H9 (cell line): ENCODE results near the gene PNPO. TPM values are rescaled to one million over a fixed set of nuclear protein-coding genes. Genes with fewer than 3 reads are reported as not detected.

Experiments
- DNase-seq: peaks from one replicate; pipeline ENCODE4 v3.0.0-alpha.2; 2017
- H2AFZ ChIP-seq: one replicate; pipeline ENCODE4 v1.6.1; 2013; ENCODE audit warnings: mild to moderate bottlenecking, low read length, control low read depth, moderate library complexity
- H2AK5ac ChIP-seq: 2 replicates; pipeline ENCODE4 v1.6.1; 2013; ENCODE audit warnings: low read length, control low read depth, mixed read lengths; ENCODE audit not compliant: insufficient read length
- H2BK120ac ChIP-seq: one replicate; pipeline ENCODE4 v1.6.1; 2013; ENCODE audit warnings: low read depth, mild to moderate bottlenecking, low read length, control low read depth, inconsistent platforms; ENCODE audit not compliant: poor library complexity, severe bottlenecking
- H2BK12ac ChIP-seq: 2 replicates; pipeline ENCODE4 v1.6.1; 2013; ENCODE audit warnings: low read length, control low read depth, mixed read lengths, low read depth; ENCODE audit not compliant: insufficient read length
- H2BK15ac ChIP-seq: 2 replicates; pipeline ENCODE4 v1.6.1; 2013; ENCODE audit warnings: low read depth, low read length, control low read depth
- H2BK20ac ChIP-seq: one replicate; pipeline ENCODE4 v1.6.1; 2013; ENCODE audit warnings: low read depth, mild to moderate bottlenecking, low read length, control low read depth, inconsistent platforms; ENCODE audit not compliant: poor library complexity, severe bottlenecking
- H2BK5ac ChIP-seq: 2 replicates; pipeline ENCODE4 v1.6.1; 2013; ENCODE audit warnings: low read length, control low read depth, mixed read lengths; ENCODE audit not compliant: insufficient read length
- H3K14ac ChIP-seq: 2 replicates; pipeline ENCODE4 v1.6.1; 2013; ENCODE audit warnings: low read length, control low read depth; ENCODE audit not compliant: insufficient read depth
- H3K18ac ChIP-seq: 2 replicates; pipeline ENCODE4 v1.6.1; 2013; ENCODE audit warnings: low read depth, mild to moderate bottlenecking, mixed read lengths, low read length, control low read depth; ENCODE audit not compliant: insufficient read length
- H3K23ac ChIP-seq: 2 replicates; pipeline ENCODE4 v1.6.1; 2013; ENCODE audit warnings: low read length, control low read depth, mixed read lengths, low read depth; ENCODE audit not compliant: insufficient read length
- H3K23me2 ChIP-seq: 2 replicates; pipeline ENCODE4 v1.6.1; 2013; ENCODE audit warnings: low read depth, mild to moderate bottlenecking, mixed read lengths, low read length, control low read depth; ENCODE audit not compliant: insufficient read length, poor library complexity, severe bottlenecking
- H3K27ac ChIP-seq: 2 replicates; pipeline ENCODE4 v1.5.1; 2013; ENCODE audit warnings: low read length, control low read depth, mixed read lengths, low read depth; ENCODE audit not compliant: insufficient read length
- H3K27me3 ChIP-seq: 2 replicates; pipeline ENCODE4 v1.6.1; 2013; ENCODE audit warnings: low read length, control low read depth, inconsistent platforms; ENCODE audit not compliant: insufficient read depth
- H3K4ac ChIP-seq: 2 replicates; pipeline ENCODE4 v1.6.1; 2013; ENCODE audit warnings: low read depth, mild to moderate bottlenecking, control low read depth, inconsistent platforms, low read length, moderate library complexity
- H3K4me1 ChIP-seq: 2 replicates; pipeline ENCODE4 v1.6.1; 2013; ENCODE audit warnings: low read length, control low read depth, inconsistent platforms; ENCODE audit not compliant: insufficient read depth
- H3K4me2 ChIP-seq: 2 replicates; pipeline ENCODE4 v1.6.1; 2013; ENCODE audit warnings: low read length, control low read depth, mixed read lengths; ENCODE audit not compliant: insufficient read length, insufficient read depth
- H3K56ac ChIP-seq: 2 replicates; pipeline ENCODE4 v1.6.1; 2013; ENCODE audit warnings: low read depth, mild to moderate bottlenecking, mixed read lengths, low read length, control low read depth; ENCODE audit not compliant: insufficient read length
- H3K79me1 ChIP-seq: 2 replicates; pipeline ENCODE4 v1.6.1; 2013; ENCODE audit warnings: low read depth, mild to moderate bottlenecking, moderate library complexity, low read length, control low read depth, inconsistent platforms; ENCODE audit not compliant: insufficient read depth, poor library complexity, severe bottlenecking
- H3K79me2 ChIP-seq: 2 replicates; pipeline ENCODE4 v1.6.1; 2013; ENCODE audit warnings: low read length, control low read depth, inconsistent platforms; ENCODE audit not compliant: insufficient read depth
- H3K9ac ChIP-seq: 2 replicates; pipeline ENCODE4 v1.6.1; 2013; ENCODE audit warnings: low read length, control low read depth, mixed read lengths; ENCODE audit not compliant: insufficient read length; ENCODE audit errors: extremely low read depth
- H3K9me3 ChIP-seq: one replicate; pipeline ENCODE4 v1.6.1; 2013; ENCODE audit warnings: low read depth, low read length, inconsistent platforms; ENCODE audit not compliant: control insufficient read depth
- H3T11ph ChIP-seq: one replicate; pipeline ENCODE4 v1.6.1; 2013; ENCODE audit warnings: mild to moderate bottlenecking, low read length, control low read depth, inconsistent platforms
- H4K20me1 ChIP-seq: one replicate; pipeline ENCODE4 v1.6.1; 2013; ENCODE audit not compliant: control insufficient read depth, insufficient read length, insufficient read depth
- H4K5ac ChIP-seq: 2 replicates; pipeline ENCODE4 v1.6.1; 2013; ENCODE audit warnings: low read depth, mild to moderate bottlenecking, mixed read lengths, low read length, control low read depth; ENCODE audit not compliant: insufficient read length
- H4K8ac ChIP-seq: replicated peaks from 2 replicates; pipeline ENCODE4 v1.6.1; 2013; ENCODE audit warnings: low read length, control low read depth, mixed read lengths, low read depth; ENCODE audit not compliant: insufficient read length
- H4K91ac ChIP-seq: 2 replicates; pipeline ENCODE4 v1.6.1; 2013; ENCODE audit warnings: low read depth, mild to moderate bottlenecking, moderate library complexity, mixed read lengths, low read length, control low read depth; ENCODE audit not compliant: insufficient read length
- H3K27ac Mint-ChIP-seq, 3 experiments: 2 replicates in 2 of 3; 3 replicates in 1 of 3; pipeline ENCODE4 v1.8.0; 2020 to 2021; ENCODE audit warnings: mixed read lengths in 3 of 3, mild to moderate bottlenecking in 1 of 3, moderate library complexity in 1 of 3
- H3K27me3 Mint-ChIP-seq: 2 replicates; pipeline ENCODE4 v1.8.0; 2021; ENCODE audit warnings: low read depth, mild to moderate bottlenecking, moderate library complexity, mixed read lengths
- H3K36me3 Mint-ChIP-seq, 3 experiments: 2 replicates in 2 of 3; 3 replicates in 1 of 3; pipeline ENCODE4 v1.8.0; 2020 to 2021; ENCODE audit warnings: low read depth in 3 of 3, mixed read lengths in 3 of 3; ENCODE audit not compliant: insufficient read depth in 1 of 3
- H3K4me1 Mint-ChIP-seq, 2 experiments: 2 replicates each; pipeline ENCODE4 v1.8.0; 2020; ENCODE audit warnings: mixed read lengths in 2 of 2
- H3K4me3 Mint-ChIP-seq, 2 experiments: 2 replicates in 1 of 2; 3 replicates in 1 of 2; pipeline ENCODE4 v1.8.0; 2020 to 2021; ENCODE audit warnings: mild to moderate bottlenecking in 2 of 2, mixed read lengths in 2 of 2, moderate library complexity in 1 of 2
- H3K9me3 Mint-ChIP-seq, 2 experiments: 2 replicates in 1 of 2; 3 replicates in 1 of 2; pipeline ENCODE4 v1.8.0; 2020; ENCODE audit warnings: mild to moderate bottlenecking in 2 of 2, mixed read lengths in 2 of 2, moderate library complexity in 1 of 2
- WGBS: extraction: QIAGEN DNeasy Blood & Tissue Kit; methylation state at CpG from one replicate; pipeline ENCODE4 v1.1.7; 2013; ENCODE audit warnings: missing lambda C conversion rate, low lambda C conversion rate, mixed read lengths; ENCODE audit not compliant: insufficient read length; ENCODE audit errors: extremely low coverage; 5-methylcytosine and 5-hydroxymethylcytosine counted together
- total RNA-seq: library from RNA; stranded (reverse); gene quantifications from 2 replicates; pipeline ENCODE4 v1.2.1, GENCODE V29; 2021
- TF ChIP-seq, protein P1 (sequence below): fragments of 200-600 bp; sonication (generic); conservative IDR thresholded peaks from 3 replicates; pipeline ENCODE4 v1.8.0; 2021; ENCODE audit warnings: antibody characterized with exemption, mild to moderate bottlenecking

PNPO gene
- total RNA-seq, 1 experiment from 2014 or later: 6.7 TPM

DNA sequence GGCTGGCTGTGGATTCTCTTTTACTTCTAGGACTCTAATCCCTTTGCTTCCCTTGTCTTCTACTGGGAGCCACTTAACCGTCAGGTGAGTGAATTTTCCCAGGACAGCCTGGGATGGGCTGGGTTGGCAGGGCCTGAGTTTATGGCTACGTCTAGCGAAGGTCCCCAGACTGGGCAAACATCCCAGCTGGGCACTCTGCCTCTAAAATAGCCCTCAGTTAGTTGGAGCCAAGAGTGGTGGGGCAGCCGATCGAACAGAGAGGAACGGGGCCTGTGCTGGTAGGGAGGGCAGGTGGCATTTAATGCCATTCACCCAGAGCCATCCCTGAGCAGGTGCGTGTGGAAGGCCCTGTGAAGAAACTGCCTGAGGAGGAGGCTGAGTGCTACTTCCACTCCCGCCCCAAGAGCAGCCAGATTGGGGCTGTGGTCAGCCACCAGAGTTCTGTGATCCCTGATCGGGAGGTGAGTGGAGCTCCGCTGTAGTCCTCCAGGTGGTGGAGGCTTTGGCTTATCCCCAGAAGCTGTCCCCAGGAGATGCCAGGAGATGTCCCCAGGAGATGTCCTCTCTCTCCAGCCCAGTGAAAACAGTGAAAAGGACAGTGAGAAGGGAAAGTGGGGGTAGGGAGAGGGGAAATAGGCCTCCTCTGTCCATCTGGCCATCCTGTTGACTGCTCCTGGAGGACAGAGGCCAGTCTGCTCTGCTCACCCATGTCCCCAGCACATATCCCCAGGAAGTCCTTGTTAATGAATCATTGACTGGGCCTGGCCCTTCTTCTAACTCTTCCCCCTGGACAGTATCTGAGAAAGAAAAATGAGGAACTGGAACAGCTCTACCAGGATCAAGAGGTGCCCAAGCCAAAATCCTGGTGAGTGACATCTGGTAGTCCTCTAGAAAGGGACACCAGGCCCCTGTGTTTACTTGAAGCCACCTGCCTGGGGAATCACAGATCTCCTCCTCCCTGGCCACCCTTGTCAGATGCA is 4.4 kb downstream of the PNPO start:
- no peak overlapping the region for H3K4ac ChIP-seq
- peaks cover 9% of the 10 kb centered on the region for H3K23me2 ChIP-seq
- H3K4me1 ChIP-seq: no peaks in the 10 kb centered on the region
- H3K56ac ChIP-seq: no peak overlapping the region
- Mint-ChIP-seq H3K4me1 (peaks cover 20 to 23% of the 10 kb centered on the region in 2 experiments), H3K9me3 (no peaks in the 10 kb centered on the region; a peak in 3 of 5 replicates), H3K27ac (no peak overlapping the region), H3K4me3 (no peak overlapping the region), H3K27me3 (peaks cover 13% of the 10 kb centered on the region), H3K36me3 (peaks cover 0 to 3% (median 0%) of the 10 kb centered on the region in 3 experiments; a peak in 4 of 7 replicates)
- no peak overlapping the region for H2BK20ac ChIP-seq
- H2BK5ac ChIP-seq: no peak overlapping the region
- no peak overlapping the region for H2BK12ac ChIP-seq
- H3K18ac ChIP-seq: no peak overlapping the region
- H3K27me3 ChIP-seq: peaks cover 1% of the 10 kb centered on the region; the same call in 1 of the 2 replicates
- H3K4me2 ChIP-seq: no peak overlapping the region
- H3K9ac ChIP-seq: no peak overlapping the region
- no peak overlapping the region for H4K8ac ChIP-seq
- H3K79me1 ChIP-seq: no peaks in the 10 kb centered on the region
- TF ChIP-seq, protein P1, sequence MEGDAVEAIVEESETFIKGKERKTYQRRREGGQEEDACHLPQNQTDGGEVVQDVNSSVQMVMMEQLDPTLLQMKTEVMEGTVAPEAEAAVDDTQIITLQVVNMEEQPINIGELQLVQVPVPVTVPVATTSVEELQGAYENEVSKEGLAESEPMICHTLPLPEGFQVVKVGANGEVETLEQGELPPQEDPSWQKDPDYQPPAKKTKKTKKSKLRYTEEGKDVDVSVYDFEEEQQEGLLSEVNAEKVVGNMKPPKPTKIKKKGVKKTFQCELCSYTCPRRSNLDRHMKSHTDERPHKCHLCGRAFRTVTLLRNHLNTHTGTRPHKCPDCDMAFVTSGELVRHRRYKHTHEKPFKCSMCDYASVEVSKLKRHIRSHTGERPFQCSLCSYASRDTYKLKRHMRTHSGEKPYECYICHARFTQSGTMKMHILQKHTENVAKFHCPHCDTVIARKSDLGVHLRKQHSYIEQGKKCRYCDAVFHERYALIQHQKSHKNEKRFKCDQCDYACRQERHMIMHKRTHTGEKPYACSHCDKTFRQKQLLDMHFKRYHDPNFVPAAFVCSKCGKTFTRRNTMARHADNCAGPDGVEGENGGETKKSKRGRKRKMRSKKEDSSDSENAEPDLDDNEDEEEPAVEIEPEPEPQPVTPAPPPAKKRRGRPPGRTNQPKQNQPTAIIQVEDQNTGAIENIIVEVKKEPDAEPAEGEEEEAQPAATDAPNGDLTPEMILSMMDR: no peak
- WGBS: no CpG with 5 or more reads among the region's 10 CpGs
- H3K27ac ChIP-seq: no peak overlapping the region
- H2AK5ac ChIP-seq: no peak overlapping the region
- H3K79me2 ChIP-seq: no peaks in the 10 kb centered on the region
- no peak overlapping the region for H4K91ac ChIP-seq
- no peaks in the 10 kb centered on the region for H3K9me3 ChIP-seq
- DNase-seq: no peak
- no peak overlapping the region for H2BK120ac ChIP-seq
- H3K14ac ChIP-seq: no peak overlapping the region
- H3T11ph ChIP-seq: no peak overlapping the region
- H2AFZ ChIP-seq: no peak overlapping the region
- no peak overlapping the region for H3K23ac ChIP-seq
- H4K5ac ChIP-seq: no peak overlapping the region
- H2BK15ac ChIP-seq: no peak overlapping the region
- H4K20me1 ChIP-seq: no peaks in the 10 kb centered on the region
